Neural progenitor cell (in vitro differentiated cells): ENCODE data around the gene SMARCB1. TPM values are rescaled to one million over a fixed set of nuclear protein-coding genes. Genes with fewer than 3 reads are reported as not detected.
"Not testable (repeated sequence)": the region's sequence is repeated elsewhere in the genome, so short reads cannot be mapped to it uniquely, and the experiment has no call there.

Experiments
- DNase-seq: peaks from one replicate; pipeline ENCODE4 v3.0.0-alpha.2; 2016; ENCODE audit warnings: low spot score
- H2AFZ ChIP-seq: fragments of 200-600 bp; sonication (generic); replicated peaks from 2 replicates; pipeline ENCODE4 v1.6.1; 2016; ENCODE audit warnings: antibody characterized with exemption
- H3F3A ChIP-seq: fragments of 200-600 bp; sonication (generic); 2 replicates; pipeline ENCODE4 v1.6.1; 2016; ENCODE audit warnings: antibody characterized with exemption, low read depth
- H3K27ac ChIP-seq: fragments of 200-600 bp; sonication (generic); 2 replicates; pipeline ENCODE4 v1.5.1; 2016; ENCODE audit warnings: mild to moderate bottlenecking
- H3K27me3 ChIP-seq: fragments of 200-600 bp; sonication (generic); 2 replicates; pipeline ENCODE4 v1.6.1; 2016; ENCODE audit warnings: mild to moderate bottlenecking, moderate library complexity
- H3K36me3 ChIP-seq: fragments of 200-600 bp; sonication (generic); 2 replicates; pipeline ENCODE4 v1.5.1; 2016
- H3K4me1 ChIP-seq: fragments of 200-600 bp; sonication (generic); 2 replicates; pipeline ENCODE4 v1.6.1; 2016; ENCODE audit warnings: mixed run types
- H3K4me2 ChIP-seq: fragments of 200-600 bp; sonication (generic); 2 replicates; pipeline ENCODE4 v1.6.1; 2016
- H3K4me3 ChIP-seq: fragments of 200-600 bp; sonication (generic); 2 replicates; pipeline ENCODE4 v1.5.1; 2016
- H3K79me2 ChIP-seq: fragments of 200-600 bp; sonication (generic); 2 replicates; pipeline ENCODE4 v1.6.1; 2016; ENCODE audit warnings: low read depth
- H3K9ac ChIP-seq: fragments of 200-600 bp; sonication (generic); 2 replicates; pipeline ENCODE4 v1.6.1; 2016
- H3K9me3 ChIP-seq: fragments of 200-600 bp; sonication (generic); 2 replicates; pipeline ENCODE4 v1.5.1; 2016; ENCODE audit warnings: low read depth
- H4K20me1 ChIP-seq: fragments of 200-600 bp; sonication (generic); 2 replicates; pipeline ENCODE4 v1.6.1; 2016; ENCODE audit warnings: low read depth
- H3K27ac Mint-ChIP-seq: 3 replicates; pipeline ENCODE4 v1.8.0; 2021; ENCODE audit warnings: mixed read lengths
- H3K27me3 Mint-ChIP-seq: 2 replicates; pipeline ENCODE4 v1.8.0; 2022; ENCODE audit warnings: low read depth, mild to moderate bottlenecking, inconsistent platforms, moderate library complexity, mixed read lengths; ENCODE audit not compliant: insufficient read depth
- H3K36me3 Mint-ChIP-seq: 3 replicates; pipeline ENCODE4 v1.8.0; 2021; ENCODE audit warnings: mixed read lengths
- H3K4me1 Mint-ChIP-seq: 3 replicates; pipeline ENCODE4 v1.8.0; 2021; ENCODE audit warnings: mixed read lengths
- H3K4me3 Mint-ChIP-seq: 3 replicates; pipeline ENCODE4 v1.8.0; 2021; ENCODE audit warnings: mild to moderate bottlenecking, moderate library complexity, mixed read lengths
- H3K9me3 Mint-ChIP-seq: 3 replicates; pipeline ENCODE4 v1.8.0; 2020; ENCODE audit warnings: mixed read lengths
- EZH2 ChIP-seq: fragments of 200-600 bp; sonication (generic); IDR thresholded peaks from 2 replicates; pipeline ENCODE4 v1.6.1; 2017; ENCODE audit warnings: antibody characterized with exemption, mild to moderate bottlenecking, moderate library complexity
- EZH2phosphoT487 ChIP-seq: fragments of 200-600 bp; sonication (generic); IDR thresholded peaks from 2 replicates; pipeline ENCODE4 v1.6.1; 2017; ENCODE audit warnings: antibody characterized with exemption
- total RNA-seq: library from RNA; depleted of rRNA; stranded (reverse); fragments of >200 nt; gene quantifications from 2 replicates; pipeline ENCODE4 v1.2.3, GENCODE V29; 2015; ENCODE audit warnings: low replicate concordance
- TF ChIP-seq, protein P1 (sequence below): fragments of 200-600 bp; sonication (generic); IDR thresholded peaks from 2 replicates; pipeline ENCODE4 v1.5.1; 2017; ENCODE audit warnings: antibody characterized with exemption, mild to moderate bottlenecking

SMARCB1 gene
- total RNA-seq, 1 donor from 2014 or later = 151 TPM

DNA sequence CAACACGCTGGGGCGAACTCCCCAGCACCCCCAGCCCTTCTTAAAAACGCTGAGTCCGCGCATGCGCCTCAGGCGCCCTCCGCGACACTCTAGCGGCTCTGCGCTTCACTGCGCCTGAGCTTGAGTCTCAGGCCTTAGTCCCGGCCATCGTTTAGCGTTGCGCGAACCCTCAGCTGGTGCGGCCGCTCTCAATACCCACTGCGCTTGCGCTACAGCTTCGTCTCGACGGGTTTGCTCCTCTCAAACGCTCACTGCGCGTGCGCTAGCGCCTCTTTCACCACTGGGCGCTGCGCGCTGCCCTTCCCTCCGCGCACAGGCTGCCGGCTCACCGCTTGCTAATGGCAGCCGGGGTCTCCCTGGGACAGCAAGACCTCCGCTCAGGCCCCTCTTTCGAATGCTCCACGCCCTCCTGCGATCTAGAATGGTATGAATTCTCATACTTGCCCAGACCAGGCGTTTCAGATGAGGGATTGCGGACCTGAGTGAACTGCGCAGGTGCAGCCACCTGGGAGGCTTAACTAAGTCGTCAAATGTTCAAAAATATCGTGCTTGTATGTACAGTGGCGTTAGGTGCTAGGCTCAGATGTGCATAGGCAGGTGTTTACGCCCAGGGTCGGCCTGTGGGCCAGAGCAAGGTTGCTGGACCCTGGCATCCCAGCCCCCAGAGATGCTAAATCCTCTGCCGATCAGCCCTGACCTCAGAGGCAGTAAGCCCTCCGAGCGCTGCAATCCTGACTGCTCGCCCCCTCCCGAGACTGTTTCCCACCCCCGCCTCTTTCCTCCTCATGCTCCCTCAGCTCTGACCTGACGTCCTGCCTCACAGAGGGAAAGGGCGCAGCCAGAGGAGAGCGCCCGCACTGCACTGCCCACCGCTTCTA is 71.1 kb downstream of the SMARCB1 start, which contains the start of gene SLC2A11:
SLC2A11 (plus strand) TSS at position 270 of the 878 bp plus-strand sequence; CDS start at position 395, 125 bp downstream.
- peak within 1 kb of the TSS; percentile 86 for H3K4me3 Mint-ChIP-seq
- H3K27me3 Mint-ChIP-seq = peaks cover 5% of the 10 kb centered on the region
- no peaks in the 10 kb centered on the region for H3K9me3 Mint-ChIP-seq
- H3K9me3 ChIP-seq = no peaks in the 10 kb centered on the region
- no peaks in the 10 kb centered on the region for H3K36me3 ChIP-seq
- H3K9ac ChIP-seq = no peak within 1 kb of the TSS
- peaks cover 24% of the 10 kb centered on the region for H3K4me1 Mint-ChIP-seq
- no peak for TF ChIP-seq EZH2phosphoT487
- TF ChIP-seq, protein P1, sequence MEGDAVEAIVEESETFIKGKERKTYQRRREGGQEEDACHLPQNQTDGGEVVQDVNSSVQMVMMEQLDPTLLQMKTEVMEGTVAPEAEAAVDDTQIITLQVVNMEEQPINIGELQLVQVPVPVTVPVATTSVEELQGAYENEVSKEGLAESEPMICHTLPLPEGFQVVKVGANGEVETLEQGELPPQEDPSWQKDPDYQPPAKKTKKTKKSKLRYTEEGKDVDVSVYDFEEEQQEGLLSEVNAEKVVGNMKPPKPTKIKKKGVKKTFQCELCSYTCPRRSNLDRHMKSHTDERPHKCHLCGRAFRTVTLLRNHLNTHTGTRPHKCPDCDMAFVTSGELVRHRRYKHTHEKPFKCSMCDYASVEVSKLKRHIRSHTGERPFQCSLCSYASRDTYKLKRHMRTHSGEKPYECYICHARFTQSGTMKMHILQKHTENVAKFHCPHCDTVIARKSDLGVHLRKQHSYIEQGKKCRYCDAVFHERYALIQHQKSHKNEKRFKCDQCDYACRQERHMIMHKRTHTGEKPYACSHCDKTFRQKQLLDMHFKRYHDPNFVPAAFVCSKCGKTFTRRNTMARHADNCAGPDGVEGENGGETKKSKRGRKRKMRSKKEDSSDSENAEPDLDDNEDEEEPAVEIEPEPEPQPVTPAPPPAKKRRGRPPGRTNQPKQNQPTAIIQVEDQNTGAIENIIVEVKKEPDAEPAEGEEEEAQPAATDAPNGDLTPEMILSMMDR = peak; percentile 44
- H3K27ac Mint-ChIP-seq = peak within 1 kb of the TSS; percentile 82
- H3K27ac ChIP-seq = no peak within 1 kb of the TSS
- peak within 1 kb of the TSS; percentile 61 for H3K4me3 ChIP-seq
- H3K4me2 ChIP-seq = peak within 1 kb of the TSS; percentile 85
- peaks cover 4% of the 10 kb centered on the region for H3K4me1 ChIP-seq
- peak; percentile 100 for DNase-seq
- peak within 1 kb of the TSS; percentile 91 for H2AFZ ChIP-seq
- peaks cover 28% of the 10 kb centered on the region for H3F3A ChIP-seq
- H4K20me1 ChIP-seq = no peaks in the 10 kb centered on the region
- H3K36me3 Mint-ChIP-seq = peaks cover 4% of the 10 kb centered on the region
- H3K79me2 ChIP-seq = no peaks in the 10 kb centered on the region
- peaks cover 13% of the 10 kb centered on the region for H3K27me3 ChIP-seq

DNA sequence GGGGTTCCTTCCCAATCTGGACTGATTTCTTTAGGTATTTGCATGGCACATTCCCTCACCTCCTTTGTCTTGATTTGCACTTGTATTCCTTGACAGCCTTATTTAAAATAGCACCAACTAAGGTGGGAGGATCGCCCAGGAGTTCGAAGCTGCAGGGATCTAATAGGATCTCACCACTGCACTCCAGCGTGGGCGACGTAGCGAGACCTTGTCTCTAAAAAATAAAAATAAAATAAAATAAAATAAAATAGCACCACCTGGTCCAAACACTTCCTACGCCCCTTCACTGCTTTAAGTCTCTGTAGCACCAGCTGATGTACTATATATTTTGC is 71.7 kb downstream of the SMARCB1 start:
- peak overlapping the region; percentile 64 for H2AFZ ChIP-seq
- Mint-ChIP-seq H3K27ac (peak overlapping the region; percentile 65), H3K4me3 (peak overlapping the region; percentile 86), H3K9me3 (no peaks in the 10 kb centered on the region), H3K4me1 (peaks cover 24% of the 10 kb centered on the region), H3K36me3 (peaks cover 8% of the 10 kb centered on the region), H3K27me3 (peaks cover 5% of the 10 kb centered on the region)
- H4K20me1 ChIP-seq = no peaks in the 10 kb centered on the region
- TF ChIP-seq EZH2 (no peak), EZH2phosphoT487 (no peak)
- TF ChIP-seq, protein P1 = no peak
- H3K4me1 ChIP-seq = peaks cover 4% of the 10 kb centered on the region
- H3K27ac ChIP-seq = no peak overlapping the region
- no peaks in the 10 kb centered on the region for H3K79me2 ChIP-seq
- no peaks in the 10 kb centered on the region for H3K9me3 ChIP-seq
- no peak overlapping the region for H3K9ac ChIP-seq
- H3F3A ChIP-seq = peaks cover 28% of the 10 kb centered on the region
- no peak for DNase-seq
- no peaks in the 10 kb centered on the region for H3K36me3 ChIP-seq
- peak overlapping the region; percentile 85 for H3K4me2 ChIP-seq
- peak overlapping the region; percentile 61 for H3K4me3 ChIP-seq
- H3K27me3 ChIP-seq = peaks cover 7% of the 10 kb centered on the region

DNA sequence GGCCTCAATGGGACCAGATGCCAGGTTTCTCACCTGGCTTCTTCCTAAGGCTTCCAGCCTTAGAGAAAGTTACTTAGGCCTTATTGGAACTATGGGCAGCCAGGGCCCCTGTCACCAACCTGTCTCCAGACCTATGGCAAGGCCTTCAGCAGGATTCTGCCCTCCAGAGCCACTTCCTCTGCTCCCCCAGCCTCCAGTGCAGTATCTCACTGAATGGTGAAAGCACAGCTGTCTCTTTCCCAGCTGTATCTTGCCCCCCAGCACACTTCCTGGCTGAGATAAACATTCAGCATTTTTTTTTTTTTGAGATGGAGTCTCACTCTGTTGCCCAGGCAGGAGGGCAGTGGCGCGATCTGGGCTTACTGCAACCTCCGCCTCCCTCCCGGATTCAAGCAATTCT is 72.4 kb downstream of the SMARCB1 start:
- H3K4me3 ChIP-seq = no peak overlapping the region
- peak overlapping the region; percentile 86 for H3K4me3 Mint-ChIP-seq
- no peaks in the 10 kb centered on the region for H3K9me3 Mint-ChIP-seq
- DNase-seq = no peak
- H3K4me2 ChIP-seq = peak overlapping the region; percentile 85
- no peaks in the 10 kb centered on the region for H3K79me2 ChIP-seq
- no peaks in the 10 kb centered on the region for H3K9me3 ChIP-seq
- peaks cover 4% of the 10 kb centered on the region for H3K4me1 ChIP-seq
- H3K27ac Mint-ChIP-seq = no peak overlapping the region
- no peak overlapping the region for H2AFZ ChIP-seq
- H3K27me3 Mint-ChIP-seq = peaks cover 5% of the 10 kb centered on the region
- peaks cover 10% of the 10 kb centered on the region for H3K36me3 Mint-ChIP-seq
- no peaks in the 10 kb centered on the region for H3K36me3 ChIP-seq
- no peak overlapping the region for H3K9ac ChIP-seq
- H3F3A ChIP-seq = peaks cover 28% of the 10 kb centered on the region
- H3K4me1 Mint-ChIP-seq = peaks cover 24% of the 10 kb centered on the region
- TF ChIP-seq, protein P1 = no peak
- no peak for TF ChIP-seq EZH2phosphoT487
- TF ChIP-seq EZH2 = no peak
- H3K27ac ChIP-seq = no peak overlapping the region
- no peaks in the 10 kb centered on the region for H4K20me1 ChIP-seq
- H3K27me3 ChIP-seq = peaks cover 6% of the 10 kb centered on the region

DNA sequence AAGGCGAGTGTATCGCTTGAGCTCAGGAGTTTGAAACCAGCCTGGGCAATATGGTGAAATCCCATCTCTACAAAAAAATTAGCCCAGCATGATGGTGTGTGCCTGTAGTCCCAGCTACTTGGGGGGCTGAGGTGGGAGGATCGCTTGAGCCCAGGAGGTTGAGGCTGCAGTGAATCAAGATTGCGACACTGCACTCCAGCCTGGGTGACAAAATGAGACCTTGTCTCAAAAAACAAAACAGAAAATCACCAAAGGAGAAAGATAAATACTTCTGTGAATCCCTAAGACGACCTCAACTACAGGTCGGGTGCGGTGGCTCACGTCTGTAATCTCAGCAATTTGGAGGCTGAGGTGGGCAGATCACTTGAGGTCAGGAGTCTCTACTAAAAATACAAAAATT is 73.4 kb downstream of the SMARCB1 start:
- not testable (repeated sequence) for H3K27me3 ChIP-seq, H3K4me3 Mint-ChIP-seq, H3K36me3 ChIP-seq, H3K4me2 ChIP-seq, DNase-seq, H3K27ac Mint-ChIP-seq, H3K36me3 Mint-ChIP-seq, H3K79me2 ChIP-seq, H3K27ac ChIP-seq, H3K4me1 ChIP-seq, H2AFZ ChIP-seq, H3K4me3 ChIP-seq, H3K9ac ChIP-seq, H3K9me3 Mint-ChIP-seq, H4K20me1 ChIP-seq, H3K9me3 ChIP-seq, H3K27me3 Mint-ChIP-seq
- H3F3A ChIP-seq = peaks cover 28% of the 10 kb centered on the region
- H3K4me1 Mint-ChIP-seq = peaks cover 24% of the 10 kb centered on the region
